ENCODE results near the gene ITPRIPL2. TPM values are rescaled to one million over a fixed set of nuclear protein-coding genes. Genes with fewer than 3 reads are reported as not detected.

ITPRIPL2 gene
- total and polyA plus RNA-seq, 2 donors, result 2.5 to 5.3 TPM

DNA sequence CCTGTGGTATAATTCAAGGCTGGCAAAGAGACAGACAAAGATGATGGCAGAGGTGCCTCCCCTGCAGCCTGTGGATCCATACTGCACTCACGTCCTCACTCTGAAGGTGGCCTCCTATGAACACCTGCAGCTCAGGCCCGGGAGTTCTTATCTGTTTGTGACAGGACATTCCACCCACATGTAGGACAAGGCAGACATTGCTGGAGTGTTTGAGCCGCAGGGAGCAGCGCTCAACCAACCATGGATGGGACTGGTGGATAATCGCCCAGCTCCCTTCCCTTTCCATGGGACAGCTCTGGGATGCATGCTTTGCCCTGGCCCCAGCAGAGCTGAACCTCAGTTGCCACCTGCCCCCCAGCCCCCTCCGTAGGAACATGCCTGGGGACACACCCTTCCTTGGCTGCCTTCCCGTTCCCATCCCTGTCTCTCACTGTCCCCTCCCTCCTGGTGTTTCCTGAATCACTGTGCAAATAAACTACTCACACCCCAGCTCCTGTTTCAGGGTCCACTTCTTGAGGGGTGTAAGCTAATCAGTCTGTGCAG lies 22.2 kb downstream of the ITPRIPL2 start:
- H3K27ac ChIP-seq (ENCODE audit: low read depth in 1 of 2, low read length in 1 of 2), result no peak overlapping the region
- no peak for DNase-seq (ENCODE audit: low read depth in 6 of 9, low spot score in 9 of 9)
- WGBS, result 73% methylated on average over 7 of the region's 7 CpGs

DNA sequence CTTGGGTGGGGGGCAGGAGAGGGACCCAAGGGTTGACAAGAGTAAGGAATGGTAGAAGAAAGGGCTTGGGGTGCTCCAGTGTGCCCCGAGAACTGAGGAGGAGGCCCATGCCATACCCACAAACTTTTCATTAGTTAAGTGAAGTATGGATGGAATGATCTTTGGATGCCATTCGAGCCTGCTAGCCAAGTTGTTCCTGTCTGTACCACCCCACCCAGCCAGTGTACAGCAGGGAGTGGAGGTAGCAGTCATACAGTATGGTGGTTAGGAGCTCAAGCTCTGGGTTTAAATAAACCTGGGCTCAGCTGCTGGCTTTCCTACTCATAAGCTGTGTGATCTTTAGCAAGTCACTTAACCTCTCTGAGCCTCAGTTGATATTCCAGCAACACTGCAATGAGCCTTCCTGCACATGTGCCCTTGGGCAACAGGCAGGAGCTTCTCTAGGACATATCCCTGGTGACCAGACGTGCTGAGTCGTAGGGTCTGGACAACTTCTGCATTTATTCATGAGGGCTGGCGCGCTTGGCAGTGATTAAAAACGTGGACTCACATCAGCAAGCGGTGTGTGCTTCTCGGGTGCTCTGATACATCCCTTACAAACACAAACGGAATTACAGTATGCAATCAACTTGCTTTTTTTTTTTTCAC lies 22.9 kb downstream of the ITPRIPL2 start:
- Histone ChIP-seq H3K4me1 (ENCODE audit: control insufficient read depth in 2 of 2, insufficient read depth in 2 of 2, low read length in 2 of 2) (no peaks in the 10 kb centered on the region), H3K27me3 (ENCODE audit: control insufficient read depth in 2 of 2, insufficient read depth in 1 of 2, low read length in 1 of 2) (no peaks in the 10 kb centered on the region), H3K27ac (ENCODE audit: low read depth in 1 of 2, low read length in 1 of 2) (no peak overlapping the region), H3K9me3 (ENCODE audit: control insufficient read depth in 2 of 2, insufficient read depth in 1 of 2, low read length in 1 of 2) (no peaks in the 10 kb centered on the region), H3K36me3 (ENCODE audit: control insufficient read depth in 2 of 2, insufficient read depth in 2 of 2, low read length in 1 of 2) (no peaks in the 10 kb centered on the region), H3K4me3 (ENCODE audit: low read length in 2 of 2) (no peak overlapping the region)
- 52% methylated on average over 10 of the region's 10 CpGs for WGBS
- DNase-seq (ENCODE audit: low read depth in 6 of 9, low spot score in 9 of 9), result no peak

More for the DNA sequence above, 22.2 kb downstream of the ITPRIPL2 start:
- no peaks in the 10 kb centered on the region for H3K27me3 ChIP-seq (ENCODE audit: control insufficient read depth in 2 of 2, insufficient read depth in 1 of 2, low read length in 1 of 2)
- H3K4me1 ChIP-seq (ENCODE audit: control insufficient read depth in 2 of 2, insufficient read depth in 2 of 2, low read length in 2 of 2), result no peaks in the 10 kb centered on the region
- no peak overlapping the region for H3K4me3 ChIP-seq (ENCODE audit: low read length in 2 of 2)
- no peaks in the 10 kb centered on the region for H3K9me3 ChIP-seq (ENCODE audit: control insufficient read depth in 2 of 2, insufficient read depth in 1 of 2, low read length in 1 of 2)
- no peaks in the 10 kb centered on the region for H3K36me3 ChIP-seq (ENCODE audit: control insufficient read depth in 2 of 2, insufficient read depth in 2 of 2, low read length in 1 of 2)

DNA sequence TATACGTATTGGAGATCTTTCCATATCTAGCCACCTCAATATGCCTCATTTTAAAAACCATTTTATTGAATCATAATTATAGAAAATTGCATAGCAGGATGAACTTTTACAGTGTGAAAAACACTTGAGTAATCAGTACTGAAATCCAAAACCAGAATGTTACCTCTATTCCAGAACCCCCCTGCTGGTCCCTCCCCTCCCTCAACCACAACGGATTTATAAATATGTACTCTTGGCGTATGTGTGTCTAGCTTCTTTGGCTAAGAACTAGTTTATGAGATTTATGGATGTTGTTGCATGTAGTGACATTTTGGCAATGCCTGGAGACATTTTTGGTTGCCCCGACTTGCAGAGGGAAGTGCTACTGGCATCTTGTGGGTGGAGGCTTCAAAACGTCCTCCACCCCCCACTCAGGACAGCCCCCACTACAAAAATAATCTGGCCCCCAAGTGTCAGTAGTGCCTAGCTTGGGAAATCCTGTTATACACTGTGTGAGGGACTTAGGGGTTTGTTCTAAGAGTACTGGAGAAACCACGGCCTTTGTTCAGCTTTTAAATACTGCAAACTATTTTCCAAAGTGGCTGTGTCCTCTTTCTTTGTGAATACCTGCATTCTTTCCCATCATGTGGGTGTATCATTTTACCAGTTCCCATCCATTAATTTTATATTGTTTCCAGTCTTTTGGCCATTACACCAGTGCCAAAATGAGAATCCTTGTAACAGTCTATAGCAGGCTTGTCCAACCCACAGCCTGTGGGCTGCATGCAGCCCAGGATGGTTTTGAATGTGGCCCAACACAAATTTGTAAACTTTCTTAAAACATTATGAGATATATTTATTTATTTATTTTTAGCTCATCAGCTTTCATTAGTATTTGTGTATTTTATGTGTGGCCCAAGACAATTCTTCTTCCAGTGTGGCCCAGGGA lies 23.7 kb downstream of the ITPRIPL2 start:
- H3K27me3 ChIP-seq (ENCODE audit: control insufficient read depth in 2 of 2, insufficient read depth in 1 of 2, low read length in 1 of 2), result no peaks in the 10 kb centered on the region
- H3K36me3 ChIP-seq (ENCODE audit: control insufficient read depth in 2 of 2, insufficient read depth in 2 of 2, low read length in 1 of 2), result no peaks in the 10 kb centered on the region
- H3K27ac ChIP-seq (ENCODE audit: low read depth in 1 of 2, low read length in 1 of 2), result no peak overlapping the region
- no peaks in the 10 kb centered on the region for H3K9me3 ChIP-seq (ENCODE audit: control insufficient read depth in 2 of 2, insufficient read depth in 1 of 2, low read length in 1 of 2)
- WGBS, result 55% methylated on average over 6 of the region's 6 CpGs
- H3K4me3 ChIP-seq (ENCODE audit: low read length in 2 of 2), result no peak overlapping the region
- no peaks in the 10 kb centered on the region for H3K4me1 ChIP-seq (ENCODE audit: control insufficient read depth in 2 of 2, insufficient read depth in 2 of 2, low read length in 2 of 2)
- DNase-seq (ENCODE audit: low read depth in 6 of 9, low spot score in 9 of 9), result no peak

DNA sequence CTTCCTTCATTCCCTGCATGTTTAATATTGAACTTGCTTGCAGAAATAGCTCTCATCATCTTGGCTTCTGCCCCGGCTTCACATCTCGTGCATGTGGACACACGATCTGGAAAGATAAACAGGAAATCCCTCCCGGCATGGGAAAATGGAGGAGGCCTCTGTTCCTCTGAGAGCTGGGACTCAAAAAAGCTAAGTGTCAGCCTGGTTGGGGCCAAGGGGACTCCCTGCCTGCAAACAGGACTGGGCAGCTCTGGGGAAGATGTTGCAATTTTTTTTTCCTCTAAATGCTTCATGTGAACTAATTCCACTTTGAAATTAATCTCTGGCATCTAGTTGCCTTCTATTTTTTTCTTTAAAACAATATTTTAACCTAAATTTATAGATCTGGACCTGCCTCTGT lies 24.8 kb downstream of the ITPRIPL2 start:
- no peaks in the 10 kb centered on the region for H3K36me3 ChIP-seq (ENCODE audit: control insufficient read depth in 2 of 2, insufficient read depth in 2 of 2, low read length in 1 of 2)
- no peaks in the 10 kb centered on the region for H3K4me1 ChIP-seq (ENCODE audit: control insufficient read depth in 2 of 2, insufficient read depth in 2 of 2, low read length in 2 of 2)
- peak in 1 of 9 donors; percentile 24 for DNase-seq (ENCODE audit: low read depth in 6 of 9, low spot score in 9 of 9)
- no peaks in the 10 kb centered on the region for H3K9me3 ChIP-seq (ENCODE audit: control insufficient read depth in 2 of 2, insufficient read depth in 1 of 2, low read length in 1 of 2)
- H3K27ac ChIP-seq (ENCODE audit: low read depth in 1 of 2, low read length in 1 of 2), result no peak overlapping the region
- H3K27me3 ChIP-seq (ENCODE audit: control insufficient read depth in 2 of 2, insufficient read depth in 1 of 2, low read length in 1 of 2), result no peaks in the 10 kb centered on the region
- 68% methylated on average over 4 of the region's 4 CpGs for WGBS
- no peak overlapping the region for H3K4me3 ChIP-seq (ENCODE audit: low read length in 2 of 2)

DNA sequence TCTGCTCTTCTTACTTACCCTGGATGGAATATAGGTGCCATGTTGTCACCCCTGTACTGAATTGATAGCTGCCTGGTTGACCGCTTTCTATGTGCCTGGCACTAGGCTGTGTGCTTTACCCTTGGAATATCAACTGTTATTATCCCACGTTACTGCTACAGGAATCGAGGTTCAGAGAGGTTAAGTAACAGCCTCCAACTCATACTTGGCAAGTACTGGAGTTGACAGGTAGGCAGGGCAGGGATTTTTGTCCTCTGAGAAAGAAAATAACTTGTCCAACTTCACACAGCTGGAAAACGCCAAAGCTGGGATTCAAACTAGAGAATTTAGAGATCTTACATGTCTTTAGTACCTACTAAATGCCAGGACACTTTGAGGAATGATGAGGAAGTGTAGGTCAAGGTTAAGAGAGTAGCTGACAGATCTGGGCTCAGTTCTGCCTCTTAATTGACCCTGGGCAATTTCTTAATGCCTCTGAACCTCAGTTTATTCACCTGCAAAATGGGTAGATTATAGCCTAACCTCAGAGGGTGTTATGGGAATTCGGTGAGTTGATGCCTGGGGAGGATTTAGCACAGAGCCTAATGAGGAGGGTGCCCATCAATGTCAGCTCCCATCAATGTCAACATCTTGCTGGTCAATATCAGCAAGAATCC lies 25.8 kb downstream of the ITPRIPL2 start:
- Histone ChIP-seq H3K27ac (ENCODE audit: low read depth in 1 of 2, low read length in 1 of 2) (no peak overlapping the region), H3K36me3 (ENCODE audit: control insufficient read depth in 2 of 2, insufficient read depth in 2 of 2, low read length in 1 of 2) (no peaks in the 10 kb centered on the region), H3K27me3 (ENCODE audit: control insufficient read depth in 2 of 2, insufficient read depth in 1 of 2, low read length in 1 of 2) (no peaks in the 10 kb centered on the region), H3K9me3 (ENCODE audit: control insufficient read depth in 2 of 2, insufficient read depth in 1 of 2, low read length in 1 of 2) (no peaks in the 10 kb centered on the region), H3K4me1 (ENCODE audit: control insufficient read depth in 2 of 2, insufficient read depth in 2 of 2, low read length in 2 of 2) (no peaks in the 10 kb centered on the region), H3K4me3 (ENCODE audit: low read length in 2 of 2) (no peak overlapping the region)
- DNase-seq (ENCODE audit: low read depth in 6 of 9, low spot score in 9 of 9), result no peak
- WGBS, result 90% methylated on average over 5 of the region's 5 CpGs

DNA sequence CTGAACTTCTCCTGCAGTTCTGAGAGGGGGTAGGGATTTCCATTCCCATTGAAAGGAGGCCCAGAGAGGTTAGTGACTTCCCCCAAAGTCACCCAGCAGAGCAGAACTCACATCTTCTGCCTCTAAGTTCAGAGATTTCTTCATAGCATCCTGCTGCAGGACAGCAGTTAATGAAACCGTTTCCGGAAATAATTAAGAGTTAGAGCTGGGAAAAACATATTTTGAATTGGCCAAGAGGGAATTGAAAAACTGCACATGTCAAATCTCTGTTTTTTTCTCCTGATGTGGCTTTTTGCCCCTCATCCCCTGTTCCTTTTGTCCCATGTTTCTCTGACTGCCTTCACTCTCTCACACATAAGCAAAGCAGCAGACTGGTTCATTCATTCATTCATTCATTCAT lies 26.6 kb downstream of the ITPRIPL2 start:
- no peaks in the 10 kb centered on the region for H3K36me3 ChIP-seq (ENCODE audit: control insufficient read depth in 2 of 2, insufficient read depth in 2 of 2, low read length in 1 of 2)
- WGBS, result 96% methylated on average over 2 of the region's 2 CpGs
- H3K9me3 ChIP-seq (ENCODE audit: control insufficient read depth in 2 of 2, insufficient read depth in 1 of 2, low read length in 1 of 2), result no peaks in the 10 kb centered on the region
- H3K27ac ChIP-seq (ENCODE audit: low read depth in 1 of 2, low read length in 1 of 2), result no peak overlapping the region
- no peaks in the 10 kb centered on the region for H3K4me1 ChIP-seq (ENCODE audit: control insufficient read depth in 2 of 2, insufficient read depth in 2 of 2, low read length in 2 of 2)
- no peak overlapping the region for H3K4me3 ChIP-seq (ENCODE audit: low read length in 2 of 2)
- no peak for DNase-seq (ENCODE audit: low read depth in 6 of 9, low spot score in 9 of 9)
- no peaks in the 10 kb centered on the region for H3K27me3 ChIP-seq (ENCODE audit: control insufficient read depth in 2 of 2, insufficient read depth in 1 of 2, low read length in 1 of 2)

DNA sequence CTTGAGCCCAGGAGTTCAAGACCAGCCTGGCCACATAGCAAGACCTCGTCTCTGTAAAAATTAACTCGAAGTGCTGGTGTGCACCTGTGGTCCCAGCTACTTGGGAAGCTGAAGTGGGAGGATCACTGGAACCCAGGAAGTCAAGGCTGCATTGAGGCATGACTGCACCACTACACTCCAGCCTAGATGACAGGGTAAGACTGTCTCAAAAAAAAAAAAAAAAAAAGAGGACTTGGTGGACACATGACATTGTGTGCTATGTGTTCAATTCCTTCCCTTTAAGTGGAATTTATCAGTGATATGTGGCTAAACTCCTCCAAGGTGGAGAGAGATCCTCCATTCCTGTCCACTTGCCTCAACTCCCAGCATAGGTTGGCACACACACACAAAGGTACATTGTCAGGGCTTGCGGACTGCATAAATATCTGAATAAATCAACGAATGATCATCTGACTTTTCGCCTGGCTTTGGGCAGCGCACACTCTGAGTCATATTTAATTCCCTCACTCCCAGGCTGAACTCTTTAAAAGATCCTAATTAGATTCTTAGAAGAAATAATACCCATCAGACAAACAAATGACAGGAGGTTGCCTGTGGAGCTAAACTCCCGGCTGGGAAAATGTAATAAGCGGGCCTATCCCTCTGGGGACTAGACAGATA lies 29.3 kb downstream of the ITPRIPL2 start:
- WGBS, result 95% methylated on average over 8 of the region's 8 CpGs
- no peaks in the 10 kb centered on the region for H3K4me1 ChIP-seq (ENCODE audit: control insufficient read depth in 2 of 2, insufficient read depth in 2 of 2, low read length in 2 of 2)

DNA sequence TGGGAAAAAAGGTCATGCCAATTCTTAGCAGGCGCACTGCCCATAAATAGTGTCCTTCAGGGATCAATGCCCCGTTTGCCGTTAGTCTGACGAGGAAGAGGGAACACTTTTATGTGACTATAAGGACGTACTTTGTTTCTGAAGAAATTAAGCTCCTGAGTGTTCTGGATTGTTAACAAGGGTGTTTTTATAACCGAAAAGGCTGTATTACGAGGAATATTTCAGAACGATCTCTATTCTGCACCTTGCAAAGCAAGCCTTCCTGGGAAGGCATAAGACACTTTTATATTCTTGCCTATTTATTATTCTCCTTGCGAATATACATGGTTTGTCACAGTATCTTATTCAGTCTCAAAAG lies 29.8 kb downstream of the ITPRIPL2 start:
- no peaks in the 10 kb centered on the region for H3K36me3 ChIP-seq (ENCODE audit: control insufficient read depth in 2 of 2, insufficient read depth in 2 of 2, low read length in 1 of 2)
- no peaks in the 10 kb centered on the region for H3K9me3 ChIP-seq (ENCODE audit: control insufficient read depth in 2 of 2, insufficient read depth in 1 of 2, low read length in 1 of 2)
- no peak overlapping the region for H3K27ac ChIP-seq (ENCODE audit: low read depth in 1 of 2, low read length in 1 of 2)
- 96% methylated on average over 9 of the region's 9 CpGs for WGBS
- no peak overlapping the region for H3K4me3 ChIP-seq (ENCODE audit: low read length in 2 of 2)
- no peaks in the 10 kb centered on the region for H3K27me3 ChIP-seq (ENCODE audit: control insufficient read depth in 2 of 2, insufficient read depth in 1 of 2, low read length in 1 of 2)
- no peaks in the 10 kb centered on the region for H3K4me1 ChIP-seq (ENCODE audit: control insufficient read depth in 2 of 2, insufficient read depth in 2 of 2, low read length in 2 of 2)
- DNase-seq (ENCODE audit: low read depth in 6 of 9, low spot score in 9 of 9), result no peak

More for the DNA sequence above, 29.3 kb downstream of the ITPRIPL2 start:
- DNase-seq (ENCODE audit: low read depth in 6 of 9, low spot score in 9 of 9), result no peak
- Histone ChIP-seq H3K27me3 (ENCODE audit: control insufficient read depth in 2 of 2, insufficient read depth in 1 of 2, low read length in 1 of 2) (no peaks in the 10 kb centered on the region), H3K27ac (ENCODE audit: low read depth in 1 of 2, low read length in 1 of 2) (no peak overlapping the region), H3K4me3 (ENCODE audit: low read length in 2 of 2) (no peak overlapping the region), H3K36me3 (ENCODE audit: control insufficient read depth in 2 of 2, insufficient read depth in 2 of 2, low read length in 1 of 2) (no peaks in the 10 kb centered on the region), H3K9me3 (ENCODE audit: control insufficient read depth in 2 of 2, insufficient read depth in 1 of 2, low read length in 1 of 2) (no peaks in the 10 kb centered on the region)

Measured in thymus (tissue), 11 donors.